ENCODE measurements around the gene TNFRSF8.

The TNFRSF8 gene

DNA sequence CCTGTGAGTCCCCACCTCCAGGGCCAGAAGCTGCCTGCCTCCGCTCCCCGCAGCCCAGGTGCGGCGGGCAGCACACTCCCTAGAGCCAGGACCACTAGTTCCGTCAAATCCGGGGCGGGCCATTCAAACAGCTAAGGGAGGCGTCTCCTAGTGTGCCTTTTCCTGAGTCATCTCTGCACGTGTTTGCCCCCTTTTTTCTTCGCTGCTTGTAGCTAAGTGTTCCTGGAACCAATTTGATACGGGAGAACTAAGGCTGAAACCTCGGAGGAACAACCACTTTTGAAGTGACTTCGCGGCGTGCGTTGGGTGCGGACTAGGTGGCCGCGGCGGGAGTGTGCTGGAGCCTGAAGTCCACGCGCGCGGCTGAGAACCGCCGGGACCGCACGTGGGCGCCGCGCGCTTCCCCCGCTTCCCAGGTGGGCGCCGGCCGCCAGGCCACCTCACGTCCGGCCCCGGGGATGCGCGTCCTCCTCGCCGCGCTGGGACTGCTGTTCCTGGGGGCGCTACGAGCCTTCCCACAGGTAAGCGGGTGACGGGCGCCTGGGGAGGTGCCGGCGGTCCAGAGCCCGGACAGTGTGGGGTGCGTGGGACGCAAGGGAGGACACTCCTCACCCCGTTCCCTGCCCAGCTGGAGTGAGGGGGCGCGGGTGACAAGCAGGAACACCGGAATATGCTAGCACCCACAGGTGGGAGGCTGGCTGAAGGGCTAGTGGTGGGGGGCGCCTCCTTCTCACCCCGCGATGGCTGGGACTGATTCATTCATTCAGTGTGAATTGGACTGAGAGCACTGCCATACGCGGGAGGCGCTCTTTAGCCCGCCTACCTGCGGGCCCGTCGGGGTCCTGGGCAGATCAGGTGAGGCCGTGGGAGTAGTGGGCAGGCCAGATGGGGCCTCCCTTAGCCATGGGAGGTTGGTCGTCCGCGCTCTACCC, at the start of gene TNFRSF8:
Gene TNFRSF8, plus strand, starts transcription at position 163 of the 932 bp plus-strand sequence. Its CDS starts 296 bp downstream, at position 459.
- peaks cover 3% of the 10 kb centered on the region for H3K4me1 ChIP-seq

DNA sequence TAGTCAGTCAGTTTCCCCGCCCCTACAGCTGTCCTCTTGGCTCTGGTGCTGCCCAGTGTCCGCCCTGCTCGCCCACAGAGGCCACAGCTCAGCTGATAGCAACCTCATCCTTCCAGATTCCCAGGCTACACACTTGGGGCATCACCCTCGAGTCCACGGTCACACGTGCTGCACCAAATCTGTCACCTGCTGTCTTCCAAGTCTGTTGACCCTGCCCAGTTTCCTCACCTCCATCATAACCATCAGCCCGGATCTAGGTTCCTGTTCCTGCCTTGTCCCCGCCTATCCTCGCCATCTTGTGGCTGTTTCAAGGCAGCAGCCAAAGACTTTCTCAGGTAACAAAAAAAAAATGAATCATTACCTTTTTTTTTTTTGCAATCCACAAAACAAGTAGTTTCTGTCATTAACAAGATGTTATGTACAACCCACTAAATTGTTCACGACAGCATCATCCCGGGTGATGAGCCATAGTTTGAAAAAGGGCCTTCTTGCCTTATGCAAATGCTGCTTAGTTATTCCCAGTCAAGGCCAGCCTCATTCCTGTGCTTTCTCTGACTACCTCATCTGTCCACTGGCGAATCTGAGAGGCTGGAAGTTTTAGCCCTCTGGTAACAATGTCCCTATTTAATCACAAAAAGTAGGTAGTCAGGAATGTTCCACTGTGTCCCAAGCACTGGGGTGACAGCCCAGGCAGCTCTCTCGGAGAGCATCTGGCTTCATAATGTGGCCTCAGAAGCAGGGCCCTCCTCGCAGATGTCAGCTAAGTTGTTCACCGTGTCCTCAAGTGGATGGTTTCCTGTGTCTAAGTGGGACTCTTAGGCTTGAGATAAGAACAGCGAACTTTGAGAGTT, 48.7 kb upstream of the TNFRSF8 start:
- in situ Hi-C loops (cut with MboI; ENCODE audit: low sequenced_read_pairs), result no loop called here
- no peaks in the 10 kb centered on the region for H3K9me3 ChIP-seq
- H3K4me1 ChIP-seq, result no peaks in the 10 kb centered on the region
- DNase-seq (ENCODE audit: low spot score in 2 of 2), result no peak
- no peak overlapping the region for H3K4me3 ChIP-seq
- no peaks in the 10 kb centered on the region for H3K27me3 ChIP-seq (ENCODE audit: low read depth)
- H3K36me3 ChIP-seq (replicated peaks), result peaks cover 42% of the 10 kb centered on the region

More for the DNA sequence above, at the start of gene TNFRSF8:
- in situ Hi-C loops (cut with MboI; ENCODE audit: low sequenced_read_pairs), result no loop called here
- DNase-seq (ENCODE audit: low spot score in 2 of 2), result peak in 1 of 2 experiments; percentile 19
- no peak within 1 kb of the TSS for H3K4me3 ChIP-seq
- H3K27me3 ChIP-seq (ENCODE audit: low read depth), result peaks cover 38% of the 10 kb centered on the region
- no peaks in the 10 kb centered on the region for H3K36me3 ChIP-seq (replicated peaks)
- 0 out of 2 replicates have a peak, but pooled peaks cover 2% of the 10 kb centered on the region for H3K9me3 ChIP-seq

DNA sequence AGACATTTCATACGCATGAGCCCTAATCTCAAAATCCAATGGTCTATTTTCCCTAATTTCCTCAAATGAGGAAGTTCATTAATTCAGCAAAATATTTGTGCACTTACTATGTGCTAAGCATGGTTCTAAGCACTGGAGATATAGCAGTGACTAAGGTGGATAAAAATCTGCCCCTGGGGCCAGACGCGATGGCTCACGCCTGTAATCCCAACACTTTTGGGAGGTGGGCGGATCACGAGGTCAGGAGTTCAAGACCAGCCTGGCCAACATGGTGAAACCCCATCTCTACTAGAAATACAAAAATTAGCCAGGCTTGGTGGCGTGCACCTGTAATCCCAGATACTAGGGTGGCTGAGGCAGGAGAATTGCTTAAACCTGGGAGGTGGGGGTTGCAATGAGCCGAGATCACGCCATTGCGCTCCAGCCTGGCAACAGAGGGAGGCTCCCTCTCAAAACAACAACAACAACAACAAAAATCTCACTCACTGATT, 48.1 kb upstream of the TNFRSF8 start:
- peaks cover under 1% of the 10 kb centered on the region; the same call in 1 of the 2 replicates for H3K4me1 ChIP-seq
- no peaks in the 10 kb centered on the region for H3K9me3 ChIP-seq
- no peaks in the 10 kb centered on the region for H3K27me3 ChIP-seq (ENCODE audit: low read depth)
- in situ Hi-C loops (cut with MboI; ENCODE audit: low sequenced_read_pairs), result no loop called here
- H3K36me3 ChIP-seq (replicated peaks), result peaks cover 39% of the 10 kb centered on the region
- H3K4me3 ChIP-seq, result no peak overlapping the region
- no peak for DNase-seq (ENCODE audit: low spot score in 2 of 2)

DNA sequence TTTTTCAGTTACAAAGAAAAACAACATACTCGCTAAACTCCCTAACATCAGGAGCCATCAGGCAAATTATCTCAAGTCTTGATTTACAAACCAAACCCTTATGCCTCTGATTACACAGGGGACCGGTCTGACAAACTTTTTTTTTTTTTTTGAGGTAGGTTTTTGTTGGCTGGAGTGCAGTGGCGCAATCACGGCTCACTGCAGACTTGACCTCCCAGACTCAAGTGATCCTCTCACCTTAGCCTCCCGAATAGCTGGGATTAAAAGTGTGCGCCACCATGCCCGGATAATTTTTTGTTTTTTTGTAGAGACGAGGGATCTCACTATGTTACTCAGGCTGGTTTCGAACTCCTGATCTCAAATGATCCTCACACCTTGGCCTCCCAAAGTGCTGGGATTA, 47.6 kb upstream of the TNFRSF8 start:
- in situ Hi-C loops (cut with MboI; ENCODE audit: low sequenced_read_pairs), result no loop called here

DNA sequence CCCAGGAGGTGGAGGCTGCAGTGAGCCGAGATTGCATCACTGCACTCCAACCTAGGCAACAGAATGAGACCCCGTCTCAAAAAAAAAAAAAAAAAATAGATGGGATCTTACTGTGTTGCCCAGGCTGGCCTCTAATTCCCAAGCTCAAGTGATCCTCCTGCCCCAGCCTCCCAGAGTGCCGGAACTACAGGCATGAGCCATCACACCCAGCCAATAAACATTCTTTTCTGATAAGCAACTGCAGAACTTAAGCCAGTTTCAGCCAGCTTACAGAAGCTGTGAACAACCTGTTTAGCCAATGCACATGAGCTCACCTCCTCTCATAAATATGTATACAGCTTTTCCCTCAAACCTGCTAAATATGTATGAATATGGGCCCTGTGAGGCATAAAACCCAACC, 46.9 kb upstream of the TNFRSF8 start:
- H3K4me1 ChIP-seq, result peaks cover 5% of the 10 kb centered on the region; the same call in 1 of the 2 replicates
- no peak overlapping the region for H3K4me3 ChIP-seq
- H3K36me3 ChIP-seq (replicated peaks), result peaks cover 28% of the 10 kb centered on the region
- H3K27me3 ChIP-seq (ENCODE audit: low read depth), result no peaks in the 10 kb centered on the region
- no peak for DNase-seq (ENCODE audit: low spot score in 2 of 2)
- in situ Hi-C loops (cut with MboI; ENCODE audit: low sequenced_read_pairs), result no loop called here
- no peaks in the 10 kb centered on the region for H3K9me3 ChIP-seq

More for the DNA sequence above, 47.6 kb upstream of the TNFRSF8 start:
- DNase-seq (ENCODE audit: low spot score in 2 of 2), result no peak
- no peak overlapping the region for H3K4me3 ChIP-seq
- H3K27me3 ChIP-seq (ENCODE audit: low read depth), result no peaks in the 10 kb centered on the region
- H3K36me3 ChIP-seq (replicated peaks), result peaks cover 35% of the 10 kb centered on the region
- peaks cover 5% of the 10 kb centered on the region; the same call in 1 of the 2 replicates for H3K4me1 ChIP-seq
- no peaks in the 10 kb centered on the region for H3K9me3 ChIP-seq

DNA sequence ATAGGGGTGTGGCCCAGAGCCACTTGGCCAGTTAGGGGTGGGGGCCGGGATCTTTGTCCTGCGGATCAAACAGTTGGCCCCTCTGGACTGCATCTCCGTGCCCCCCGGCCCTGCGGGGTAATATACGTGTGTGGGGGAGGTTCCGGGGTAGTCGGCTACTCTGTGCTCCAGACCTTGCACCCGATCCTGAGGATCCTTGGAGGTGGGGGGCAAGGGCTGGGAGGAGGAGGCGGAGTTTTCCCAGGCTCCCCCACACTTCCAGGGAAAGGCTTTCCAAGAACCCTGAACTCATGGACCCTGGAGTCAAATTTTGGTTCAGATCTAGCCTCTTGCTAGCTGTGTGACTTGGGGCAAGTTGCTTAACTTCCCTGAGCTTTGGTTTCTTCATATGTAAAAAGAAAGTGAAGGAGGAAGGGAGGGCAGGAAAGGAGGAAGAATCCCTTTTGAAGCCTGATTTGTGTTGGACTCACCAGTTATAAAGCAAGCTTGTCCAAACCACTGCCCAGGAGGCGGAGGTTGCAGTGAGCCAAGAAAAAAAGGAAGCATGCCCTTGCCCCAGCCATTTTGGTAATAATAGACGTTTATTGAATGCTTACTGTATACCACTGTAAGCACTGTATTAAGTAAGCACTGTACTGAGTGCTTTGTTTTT, 43.1 kb upstream of the TNFRSF8 start:
- peak overlapping the region; percentile 86 for H3K4me3 ChIP-seq
- peaks cover 5% of the 10 kb centered on the region; the same call in 1 of the 2 replicates for H3K4me1 ChIP-seq
- H3K9me3 ChIP-seq, result no peaks in the 10 kb centered on the region
- in situ Hi-C loops (cut with MboI; ENCODE audit: low sequenced_read_pairs), result no loop called here
- no peaks in the 10 kb centered on the region for H3K27me3 ChIP-seq (ENCODE audit: low read depth)
- no peak for DNase-seq (ENCODE audit: low spot score in 2 of 2)
- peaks cover 25% of the 10 kb centered on the region for H3K36me3 ChIP-seq (replicated peaks)

DNA sequence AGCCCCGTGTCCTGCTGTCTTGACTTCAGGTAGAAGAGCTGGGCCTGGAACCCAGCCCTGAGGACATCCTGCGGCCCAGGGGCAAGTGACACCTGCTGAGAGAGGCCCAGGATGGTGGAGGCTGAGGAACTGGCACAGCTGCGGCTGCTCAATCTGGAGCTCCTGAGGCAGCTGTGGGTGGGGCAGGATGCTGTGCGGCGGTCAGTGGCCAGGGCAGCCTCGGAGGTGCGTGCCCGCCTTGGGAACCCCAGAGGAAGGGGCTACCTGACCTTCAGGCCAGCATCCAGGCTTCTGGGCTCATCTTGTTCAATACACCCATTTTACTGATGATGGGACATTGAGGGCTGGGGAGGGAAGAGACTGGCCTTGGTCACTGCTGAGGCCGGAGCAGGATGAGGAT, 41.5 kb upstream of the TNFRSF8 start:
- DNase-seq (ENCODE audit: low spot score in 2 of 2), result no peak
- Histone ChIP-seq H3K4me3 (no peak overlapping the region), H3K27me3 (ENCODE audit: low read depth) (no peaks in the 10 kb centered on the region), H3K9me3 (no peaks in the 10 kb centered on the region), H3K36me3 (replicated peaks) (peaks cover 39% of the 10 kb centered on the region), H3K4me1 (peaks cover 5% of the 10 kb centered on the region; the same call in 1 of the 2 replicates)
- in situ Hi-C loops (cut with MboI; ENCODE audit: low sequenced_read_pairs), result no loop called here

DNA sequence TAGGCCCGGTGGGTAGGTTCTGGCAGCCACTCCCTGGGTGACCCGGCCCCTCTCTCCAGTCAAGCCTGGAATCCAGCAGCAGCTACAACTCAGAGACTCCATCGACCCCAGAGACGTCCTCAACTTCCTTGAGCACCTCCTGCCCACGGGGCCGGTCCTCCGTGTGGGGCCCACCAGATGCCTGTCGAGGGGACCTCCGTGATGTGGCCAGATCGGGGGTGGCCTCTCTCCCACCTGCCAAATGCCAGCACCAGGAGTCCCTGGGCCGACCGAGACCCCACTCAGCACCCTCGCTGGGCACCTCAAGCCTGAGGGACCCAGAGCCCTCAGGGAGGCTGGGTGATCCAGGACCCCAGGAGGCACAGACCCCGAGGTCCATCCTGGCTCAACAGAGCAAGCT, 41.1 kb upstream of the TNFRSF8 start:
- Histone ChIP-seq H3K36me3 (replicated peaks) (peaks cover 40% of the 10 kb centered on the region), H3K4me1 (peaks cover 5% of the 10 kb centered on the region; the same call in 1 of the 2 replicates), H3K9me3 (no peaks in the 10 kb centered on the region), H3K27me3 (ENCODE audit: low read depth) (no peaks in the 10 kb centered on the region), H3K4me3 (no peak overlapping the region)
- in situ Hi-C loops (cut with MboI; ENCODE audit: low sequenced_read_pairs), result no loop called here
- no peak for DNase-seq (ENCODE audit: low spot score in 2 of 2)

DNA sequence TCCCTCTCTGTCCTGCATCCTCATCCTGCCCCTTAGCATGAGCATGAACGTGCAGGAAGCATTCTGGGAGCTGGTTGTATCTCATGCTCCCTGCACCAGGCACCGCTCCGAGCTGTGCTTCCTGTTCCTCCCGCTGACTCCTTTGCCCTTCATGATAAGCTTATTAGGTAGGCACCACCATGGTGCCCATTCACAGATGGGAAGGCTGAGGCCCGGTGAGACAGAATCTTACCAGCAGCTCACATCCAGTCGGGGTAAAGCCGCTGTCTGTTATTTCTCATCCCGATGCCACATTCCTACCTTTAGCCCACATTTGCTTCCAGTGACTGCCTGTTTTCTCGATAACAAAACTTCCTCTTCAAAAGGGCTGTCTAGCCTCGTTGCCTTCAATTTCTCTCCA, 36.5 kb upstream of the TNFRSF8 start:
- Histone ChIP-seq H3K36me3 (replicated peaks) (peaks cover 52% of the 10 kb centered on the region), H3K4me1 (no peaks in the 10 kb centered on the region), H3K4me3 (no peak overlapping the region), H3K27me3 (ENCODE audit: low read depth) (no peaks in the 10 kb centered on the region), H3K9me3 (no peaks in the 10 kb centered on the region)
- in situ Hi-C loops (cut with MboI; ENCODE audit: low sequenced_read_pairs), result no loop called here
- no peak for DNase-seq (ENCODE audit: low spot score in 2 of 2)

DNA sequence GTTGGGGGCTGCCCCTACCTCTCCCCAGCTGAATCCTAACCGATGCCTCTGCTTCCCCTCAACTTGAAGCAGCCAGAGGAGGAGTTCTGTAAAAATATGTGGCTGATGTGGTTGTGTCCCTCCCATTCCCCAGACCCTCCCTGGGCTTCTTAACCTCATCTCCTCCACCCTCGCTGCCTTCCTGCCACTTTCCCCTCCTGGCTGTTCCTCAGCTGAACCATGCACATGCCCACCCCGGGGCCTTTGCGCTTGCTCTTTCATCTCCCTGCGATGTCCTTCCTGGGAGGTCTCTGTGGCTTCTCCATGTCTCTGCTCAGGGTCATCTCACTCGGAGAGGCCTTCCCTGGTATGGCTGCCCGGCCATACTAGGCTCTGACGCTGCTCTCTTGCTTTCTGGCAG, 34.9 kb upstream of the TNFRSF8 start:
- in situ Hi-C loops (cut with MboI; ENCODE audit: low sequenced_read_pairs), result no loop called here
- DNase-seq (ENCODE audit: low spot score in 2 of 2), result no peak
- H3K27me3 ChIP-seq (ENCODE audit: low read depth), result no peaks in the 10 kb centered on the region
- no peak overlapping the region for H3K4me3 ChIP-seq
- no peaks in the 10 kb centered on the region for H3K4me1 ChIP-seq
- H3K36me3 ChIP-seq (replicated peaks), result peaks cover 41% of the 10 kb centered on the region
- H3K9me3 ChIP-seq, result no peaks in the 10 kb centered on the region

DNA sequence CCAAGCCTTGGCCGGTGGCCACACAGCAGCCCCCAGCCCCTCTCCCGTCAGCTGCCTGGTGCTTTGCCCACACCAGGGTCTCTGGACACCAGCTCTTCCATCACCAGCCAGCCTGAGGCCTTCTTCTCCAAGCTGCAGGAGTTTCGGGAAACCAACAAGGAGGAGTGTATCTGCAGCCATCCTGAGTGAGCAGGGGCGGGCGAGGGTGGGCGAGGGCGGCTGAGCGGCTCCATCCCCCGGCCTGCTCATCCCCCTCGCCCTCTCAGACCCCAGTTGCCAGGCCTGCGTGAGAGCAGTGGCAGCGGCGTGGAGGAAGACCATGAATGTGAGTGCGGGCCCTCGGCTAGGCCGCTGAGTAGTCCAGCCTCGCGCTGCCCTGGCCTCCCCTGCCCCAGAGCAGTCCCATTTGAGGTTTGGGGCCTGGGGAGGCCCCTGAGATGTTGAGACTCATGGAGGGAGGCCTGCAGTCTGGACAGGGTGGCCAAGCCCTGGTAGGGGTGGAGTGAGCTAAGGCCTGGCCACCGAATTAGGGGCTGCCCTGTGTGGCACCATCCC, 34.1 kb upstream of the TNFRSF8 start:
- no peak overlapping the region for H3K4me3 ChIP-seq
- H3K36me3 ChIP-seq (replicated peaks), result peaks cover 37% of the 10 kb centered on the region
- in situ Hi-C loops (cut with MboI; ENCODE audit: low sequenced_read_pairs), result no loop called here
- no peaks in the 10 kb centered on the region for H3K9me3 ChIP-seq
- no peak for DNase-seq (ENCODE audit: low spot score in 2 of 2)
- H3K27me3 ChIP-seq (ENCODE audit: low read depth), result no peaks in the 10 kb centered on the region
- no peaks in the 10 kb centered on the region for H3K4me1 ChIP-seq

DNA sequence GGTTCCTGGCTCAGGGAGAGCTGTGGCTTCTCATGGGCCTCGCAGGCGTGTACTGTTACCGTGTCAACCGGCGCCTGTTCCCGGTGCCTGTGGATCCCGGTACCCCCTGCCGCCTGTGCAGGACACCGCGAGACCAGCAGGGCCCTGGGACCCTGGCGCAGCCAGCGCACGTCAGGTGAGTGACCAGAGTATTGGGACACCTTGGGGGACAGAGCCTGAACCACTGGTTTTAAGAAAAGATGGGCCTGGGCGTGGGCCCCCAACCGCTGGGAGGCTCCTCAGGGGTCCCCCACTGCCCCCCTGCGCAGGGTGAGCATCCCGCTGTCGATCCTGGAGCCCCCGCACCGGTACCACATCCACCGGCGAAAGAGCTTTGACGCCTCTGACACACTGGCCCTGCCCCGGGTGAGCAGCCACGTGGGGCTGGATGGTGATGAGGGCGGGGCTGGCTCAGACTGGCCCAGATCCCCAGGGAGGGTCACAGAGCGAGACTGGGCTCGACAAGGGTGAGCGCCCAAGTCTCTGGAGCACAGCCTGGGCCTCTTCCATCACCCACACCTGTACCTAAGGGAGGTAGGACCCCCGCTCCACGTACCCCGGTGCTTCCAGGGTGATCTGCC, 33.3 kb upstream of the TNFRSF8 start:
- in situ Hi-C loops (cut with MboI; ENCODE audit: low sequenced_read_pairs), result no loop called here
- Histone ChIP-seq H3K36me3 (replicated peaks) (peaks cover 31% of the 10 kb centered on the region), H3K9me3 (no peaks in the 10 kb centered on the region), H3K27me3 (ENCODE audit: low read depth) (no peaks in the 10 kb centered on the region), H3K4me1 (no peaks in the 10 kb centered on the region), H3K4me3 (no peak overlapping the region)
- DNase-seq (ENCODE audit: low spot score in 2 of 2), result no peak
